ENCODE data around the gene SLC22A17.

Gene SLC22A17

DNA sequence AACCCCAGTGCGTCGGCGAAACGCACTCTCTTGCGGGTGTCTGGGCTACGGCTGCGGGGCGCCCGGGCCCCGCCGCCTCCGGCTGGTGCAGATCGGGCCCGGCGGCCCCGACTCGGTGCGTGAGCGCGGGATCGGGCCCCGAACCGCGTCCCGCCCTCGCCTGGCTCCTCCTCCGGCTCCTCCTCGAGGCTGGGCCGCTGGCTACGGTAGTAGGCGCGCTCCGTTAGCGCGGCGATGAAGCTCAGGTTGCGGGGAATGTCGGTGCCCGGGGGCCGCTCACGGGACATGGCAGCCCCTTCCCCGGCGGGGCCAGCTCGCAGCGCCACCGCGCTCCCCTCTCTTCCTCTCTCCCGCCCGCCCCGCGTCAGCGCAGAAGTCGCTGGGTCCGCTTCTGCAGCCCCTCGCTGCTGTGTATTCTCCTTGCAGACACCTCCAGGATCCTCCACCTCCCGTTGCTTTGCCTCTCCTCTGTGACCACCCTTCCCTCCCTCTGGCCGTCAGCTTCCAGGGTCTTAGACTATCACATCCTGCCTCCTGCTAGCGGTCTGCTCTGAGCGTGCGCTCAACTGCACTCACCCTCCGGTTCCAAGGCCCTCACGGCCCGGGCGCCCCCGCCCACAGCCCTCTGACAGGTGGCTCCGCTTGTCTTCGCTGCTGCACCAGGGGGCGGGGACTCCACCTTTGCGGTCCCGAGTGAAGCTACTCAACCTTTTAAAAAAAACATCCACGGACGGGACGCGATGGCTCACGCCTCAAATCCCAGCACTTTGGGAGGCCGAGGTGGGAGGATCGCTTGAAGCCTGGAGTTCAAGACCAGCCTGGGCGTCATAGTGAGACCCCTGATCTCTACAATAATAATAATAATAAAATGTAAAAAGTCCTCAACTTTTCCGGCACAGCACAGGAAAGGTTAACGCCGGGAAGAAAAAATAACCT, 50.1 kb downstream of the SLC22A17 start, which contains the start of gene PPP1R3E:
Gene PPP1R3E (minus strand): TSS at position 570 of the 936 bp plus-strand sequence. CDS start 283 bp downstream, at position 287.
- DNase-seq = peak; percentile 85

DNA sequence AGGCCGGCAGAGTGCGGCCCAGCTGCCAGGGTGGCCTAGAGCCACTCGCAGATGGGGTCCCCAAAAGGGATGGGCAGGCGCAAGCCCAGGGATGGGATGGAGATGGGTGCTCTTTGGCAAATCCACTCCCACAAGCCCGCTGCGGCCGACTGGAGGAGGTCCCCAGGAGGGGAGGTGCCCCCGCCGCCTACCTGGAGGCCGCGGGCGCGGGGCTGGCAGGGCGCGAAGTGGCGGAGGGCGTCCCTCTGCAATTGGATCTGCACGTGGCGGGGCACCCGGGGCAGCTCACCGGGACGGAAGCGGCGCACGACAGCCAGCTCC, 50.8 kb downstream of the SLC22A17 start:
- DNase-seq = no peak

DNA sequence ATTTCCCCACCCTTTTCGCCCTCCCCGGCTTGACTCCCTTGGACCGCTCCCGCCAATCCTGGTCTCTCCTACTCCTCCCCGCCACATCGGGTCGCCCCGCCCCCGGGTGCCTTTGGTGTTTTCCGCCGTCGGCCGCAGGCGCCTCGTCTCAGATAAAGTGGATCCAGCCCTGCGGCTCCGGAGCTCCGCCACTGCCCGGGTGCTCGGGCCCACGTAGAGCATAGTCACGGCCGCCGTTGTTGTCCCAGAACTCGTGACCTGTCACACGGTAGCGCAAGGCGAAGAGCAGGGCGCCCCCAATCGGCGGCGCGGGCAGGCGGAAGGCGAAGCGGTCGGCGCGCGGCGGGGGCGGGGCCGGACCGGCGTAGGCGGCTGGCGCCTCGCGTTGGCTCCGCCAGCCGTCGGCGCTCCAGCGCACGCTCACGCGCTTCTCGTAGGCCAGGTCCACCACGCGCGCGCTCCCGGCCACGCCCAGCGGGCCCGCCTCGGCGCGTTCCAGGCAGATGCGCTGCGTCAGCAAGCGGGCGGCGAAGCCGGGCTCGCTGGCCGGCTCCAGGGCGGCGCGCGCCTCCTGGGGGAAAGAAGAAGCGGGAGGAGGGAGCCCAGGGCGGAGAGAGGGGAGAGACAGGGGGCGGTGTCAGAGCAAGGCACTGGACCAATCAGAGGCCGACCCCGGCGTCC, 51.3 kb downstream of the SLC22A17 start:
- peak; percentile 98 for DNase-seq

DNA sequence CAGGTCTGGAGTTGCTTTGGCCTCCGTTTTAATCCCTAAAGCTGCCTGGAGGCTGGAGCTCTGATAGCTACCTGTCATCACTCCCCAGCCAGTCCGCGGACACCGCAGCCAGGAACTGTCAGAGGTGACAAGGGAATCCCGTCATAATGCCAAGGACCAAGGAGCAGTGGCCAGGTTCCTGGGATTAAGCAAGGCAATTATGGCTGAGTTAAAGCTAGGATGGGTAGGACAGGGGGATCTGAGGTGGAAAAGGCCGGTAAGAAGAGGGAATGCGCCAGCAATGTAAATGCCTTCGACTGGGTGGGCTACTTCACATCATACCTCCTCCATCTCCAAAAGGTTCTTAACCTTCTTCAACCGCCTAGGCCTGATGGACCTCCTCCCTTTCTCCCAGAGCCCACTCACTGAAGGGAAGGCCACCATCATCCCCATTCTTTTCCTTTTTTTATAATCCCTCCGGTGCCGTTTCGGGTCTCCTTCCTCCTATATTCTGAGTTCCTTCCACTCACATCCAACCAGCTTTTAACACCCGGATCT, 51.9 kb downstream of the SLC22A17 start:
- no peak for DNase-seq

DNA sequence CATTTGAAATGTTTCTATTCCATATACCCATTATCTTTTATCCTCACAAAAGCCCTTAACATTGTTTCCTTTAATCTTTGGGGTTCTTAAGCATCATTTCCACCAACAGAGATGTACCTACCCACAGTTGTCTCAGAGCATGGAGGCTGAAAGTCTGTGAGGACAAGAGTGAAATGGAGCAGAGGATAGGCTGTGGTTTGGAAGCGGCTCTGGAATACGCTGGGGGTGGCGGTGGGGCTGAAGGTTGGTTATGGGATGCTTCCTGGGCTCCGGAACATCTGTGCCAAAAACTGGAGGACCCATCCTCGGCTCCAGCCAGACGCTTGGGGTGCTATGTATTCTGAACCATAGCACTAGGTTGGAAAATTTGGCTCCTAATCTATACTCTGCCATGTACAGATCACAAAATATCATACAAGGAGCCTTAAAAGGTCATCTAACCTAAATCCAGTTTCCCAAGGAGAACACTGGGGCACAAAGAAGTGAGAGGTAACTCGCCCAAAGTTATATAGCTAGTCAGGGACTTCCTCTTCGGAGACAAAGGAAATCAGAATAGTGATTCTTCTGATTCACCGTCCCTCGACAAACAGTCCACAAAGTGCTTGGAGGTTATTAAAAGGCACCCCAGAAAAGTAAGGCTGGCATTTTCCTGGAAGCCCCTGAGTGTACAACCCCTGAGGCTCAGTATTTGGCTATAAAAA, 52.6 kb downstream of the SLC22A17 start:
- DNase-seq = no peak

DNA sequence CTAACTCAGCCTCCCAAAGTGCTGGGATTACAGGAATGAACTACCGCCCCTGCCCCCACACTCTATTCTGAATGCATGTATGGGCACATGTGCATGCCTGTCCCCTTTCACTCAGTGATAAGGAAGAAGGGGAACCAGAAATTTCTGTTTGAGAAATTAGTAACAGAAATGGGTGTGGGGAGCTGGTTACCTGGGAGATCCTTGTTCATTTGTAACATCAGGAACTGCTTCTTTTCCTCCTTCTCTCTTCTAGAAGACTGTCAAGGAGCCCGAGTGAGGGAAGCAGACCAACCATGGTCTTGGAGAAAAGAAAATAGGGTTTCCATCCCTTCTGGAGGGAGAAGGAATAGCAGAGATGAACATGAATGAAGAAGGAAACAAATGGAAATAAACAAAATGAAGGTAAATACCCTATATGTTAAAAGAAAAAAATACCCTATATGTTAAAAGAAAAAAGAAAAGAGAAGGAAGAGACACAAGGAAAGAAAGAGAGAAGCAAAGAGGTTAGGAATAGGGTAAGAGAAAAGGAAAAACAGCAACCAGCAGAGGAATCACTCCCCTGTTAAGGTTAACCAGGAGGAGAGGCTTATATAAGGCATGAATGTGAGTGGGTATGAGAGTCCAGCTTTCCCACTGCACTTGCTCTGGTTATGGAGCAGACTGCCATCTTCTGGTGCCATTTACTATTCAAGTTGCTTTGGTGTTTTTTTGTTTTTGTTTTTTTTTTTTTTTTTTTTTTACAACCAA, 53.3 kb downstream of the SLC22A17 start:
- DNase-seq = no peak

DNA sequence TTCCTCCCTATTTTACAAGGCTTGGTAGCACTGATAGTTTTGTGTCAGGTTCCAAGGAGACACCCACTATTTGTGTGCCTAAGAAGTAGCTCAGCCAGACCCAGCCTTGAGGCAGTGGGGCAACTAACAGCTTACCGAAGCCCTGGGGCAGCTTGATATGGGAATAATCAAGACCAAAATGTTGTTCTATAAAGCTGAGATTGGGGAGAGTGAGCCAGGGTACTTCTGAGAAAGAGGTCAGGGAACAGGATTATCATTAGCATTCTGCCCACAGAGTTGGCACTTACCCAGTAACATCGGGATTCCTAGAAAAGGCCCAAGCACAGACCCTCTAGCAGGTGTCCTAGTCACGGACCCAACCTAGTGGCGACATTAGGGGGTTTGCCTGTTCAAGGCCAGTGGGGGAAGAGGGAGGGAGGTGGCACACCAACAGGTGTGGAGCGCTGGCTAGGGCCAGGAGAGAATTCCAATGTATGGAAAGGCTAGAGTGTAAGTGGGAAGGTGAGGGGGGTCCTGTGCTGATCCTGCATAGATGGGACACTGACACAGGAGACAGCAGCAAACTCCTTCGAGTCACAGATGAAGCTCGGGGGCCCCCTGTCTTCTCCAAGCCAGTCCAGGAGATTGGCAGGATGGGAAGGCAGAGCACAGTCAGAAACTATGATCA, 54.9 kb downstream of the SLC22A17 start:
- DNase-seq = no peak

DNA sequence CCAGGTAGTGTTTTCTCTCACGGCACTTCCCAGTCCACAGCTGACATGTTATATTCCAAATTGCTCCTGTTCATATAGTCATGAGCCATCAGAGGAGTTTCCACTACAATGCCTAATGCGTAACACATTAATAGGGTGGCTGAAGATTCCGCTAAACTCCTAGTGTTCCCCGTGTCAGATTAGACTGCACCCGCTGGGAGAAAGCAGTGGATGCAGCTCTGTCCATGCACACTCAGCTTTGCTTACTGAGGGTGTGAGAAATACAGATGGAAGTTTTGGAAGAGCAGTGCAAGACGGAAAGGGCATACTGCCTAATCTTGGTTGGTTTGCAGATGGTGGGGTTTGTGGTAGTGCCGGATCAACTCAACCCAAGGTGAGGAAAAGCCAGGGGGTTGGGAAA, 55.6 kb downstream of the SLC22A17 start:
- DNase-seq = no peak

Measured in NK-92 treated with Interleukin-12 subunit alpha and Interleukin-12 subunit beta, amount 100 ng/mL, for 24 hours (cell line).